ENCODE data around the gene PCDH19. TPM values are rescaled to one million over a fixed set of nuclear protein-coding genes. Genes with fewer than 3 reads are reported as not detected.

Gene PCDH19
- total and polyA plus RNA-seq, 2 of the 13 experiments (the other 11 are each of a cell fraction or from before 2014, with no cell fraction given) = 0.02 to 0.09 TPM

DNA sequence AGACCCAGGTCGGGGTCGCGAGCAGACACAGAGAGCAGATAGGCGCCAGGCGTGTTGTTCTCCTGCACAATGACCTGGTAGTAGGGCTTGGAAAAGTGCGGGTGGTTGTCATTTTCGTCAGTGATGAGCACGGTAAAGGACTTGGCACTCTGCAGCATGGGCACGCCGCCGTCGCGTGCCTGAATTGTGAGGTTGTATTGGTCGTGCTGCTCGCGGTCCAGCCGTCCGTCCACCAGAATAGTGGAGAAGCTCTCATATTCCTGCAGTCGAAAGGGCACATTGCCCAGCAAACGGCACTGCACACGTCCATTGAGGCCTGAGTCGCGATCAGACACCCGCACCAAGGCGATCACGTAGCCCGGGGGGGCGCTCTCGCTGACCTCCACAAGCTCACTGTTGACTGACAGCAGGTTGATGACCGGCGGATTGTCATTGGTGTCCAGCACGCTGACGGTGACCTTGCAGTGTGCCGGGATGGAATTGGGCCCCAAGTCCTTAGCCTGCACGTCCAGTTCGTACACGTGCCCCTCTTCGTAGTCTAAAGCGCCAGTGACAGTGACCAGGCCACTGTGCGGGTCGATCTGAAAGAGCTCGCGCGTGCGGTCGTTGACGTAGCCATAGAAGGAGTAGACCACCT lies 2.8 kb downstream of the PCDH19 start (continued):
- TF ChIP-seq, protein P1, sequence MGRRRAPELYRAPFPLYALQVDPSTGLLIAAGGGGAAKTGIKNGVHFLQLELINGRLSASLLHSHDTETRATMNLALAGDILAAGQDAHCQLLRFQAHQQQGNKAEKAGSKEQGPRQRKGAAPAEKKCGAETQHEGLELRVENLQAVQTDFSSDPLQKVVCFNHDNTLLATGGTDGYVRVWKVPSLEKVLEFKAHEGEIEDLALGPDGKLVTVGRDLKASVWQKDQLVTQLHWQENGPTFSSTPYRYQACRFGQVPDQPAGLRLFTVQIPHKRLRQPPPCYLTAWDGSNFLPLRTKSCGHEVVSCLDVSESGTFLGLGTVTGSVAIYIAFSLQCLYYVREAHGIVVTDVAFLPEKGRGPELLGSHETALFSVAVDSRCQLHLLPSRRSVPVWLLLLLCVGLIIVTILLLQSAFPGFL (CRISPR knock-in tag; IDR thresholded peaks at IDR 0.05) = no peak
- TF ChIP-seq ZNF570 (CRISPR knock-in tag; IDR thresholded peaks at IDR 0.05; ENCODE audit: borderline replicate concordance) = no peak

DNA sequence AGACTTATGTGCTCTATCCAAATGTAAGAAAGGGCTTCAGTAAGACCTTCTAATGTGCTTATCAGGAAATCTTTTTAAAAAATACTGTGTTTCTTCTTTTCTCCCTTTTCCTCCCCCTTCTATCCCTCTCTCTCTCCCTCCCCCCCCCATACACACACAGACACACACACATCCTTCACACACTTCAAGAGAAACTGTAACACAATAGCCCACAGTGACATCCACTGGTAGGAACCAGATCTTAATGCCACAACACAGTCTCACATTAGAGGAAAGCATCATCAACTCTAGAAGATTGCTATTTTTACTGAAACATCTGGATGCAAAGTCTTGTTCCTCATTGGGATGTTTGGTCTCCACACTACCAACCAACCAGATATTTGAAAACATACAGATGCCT lies 4.6 kb downstream of the PCDH19 start:
- Histone ChIP-seq H3K27me3 (ENCODE audit: control insufficient read depth in 1 of 2, insufficient read depth in 2 of 2, low read length in 2 of 2) (no peaks in the 10 kb centered on the region), H3K27ac (ENCODE audit: extremely low read length, insufficient read depth, low read length) (no peak overlapping the region), H2AFZ (ENCODE audit: low read length) (no peak overlapping the region), H3K79me2 (ENCODE audit: insufficient read depth, low read length) (no peaks in the 10 kb centered on the region), H3K36me3 (replicated peaks in 1 of 2; ENCODE audit: control insufficient read depth in 1 of 2, insufficient read depth in 2 of 2, low read length in 2 of 2) (no peaks in the 10 kb centered on the region), H4K20me1 (ENCODE audit: insufficient read depth, low read length) (no peaks in the 10 kb centered on the region), H3K4me1 (ENCODE audit: insufficient read depth, low read length) (no peaks in the 10 kb centered on the region), H3K4me3 (replicated peaks in 1 of 3; ENCODE audit: insufficient read depth in 1 of 3, low read depth in 2 of 3, low read length in 3 of 3) (no peak overlapping the region), H3K9me3 (ENCODE audit: low read length) (no peaks in the 10 kb centered on the region), H3K4me2 (ENCODE audit: low read depth, low read length) (no peak overlapping the region), H3K9ac (ENCODE audit: insufficient read depth, low read depth, low read length) (no peak overlapping the region)
- DNase-seq (ENCODE audit: low spot score) = no peak
- ATAC-seq = no peak
- POLR2A ChIA-PET = no interaction called here
- no TSS peak for BruUV-seq (replicated peaks)
- in situ Hi-C loops (cut with HindIII; ENCODE audit: extremely low pct_ligation_motif_present, low pct_unique_long_range_greater_than_20kb) (no loop called here), intact Hi-C loops (cut with micrococcal nuclease; ENCODE audit: unreplicated experiment) (no loop called here)
- CTCF ChIA-PET (ENCODE audit: low intra/inter-chr PET ratio, low total read pairs) = no interaction called here
- FAIRE-seq = no peak
- TF ChIP-seq NR2F1 (CRISPR knock-in tag; IDR thresholded peaks at IDR 0.05) (no peak), DR1 (CRISPR knock-in tag; IDR thresholded peaks at IDR 0.05) (no peak), GTF3A (CRISPR knock-in tag; conservative IDR thresholded peaks at IDR 0.05) (no peak), ATM (IDR thresholded peaks at IDR 0.05; ENCODE audit: borderline replicate concordance) (no peak), ZMYM3 (CRISPR knock-in tag; IDR thresholded peaks at IDR 0.05) (no peak), SALL1 (CRISPR knock-in tag; IDR thresholded peaks at IDR 0.05) (no peak), MIXL1 (CRISPR knock-in tag; IDR thresholded peaks at IDR 0.05) (no peak), NFE2 (CRISPR knock-in tag; IDR thresholded peaks at IDR 0.05) (no peak), ZNF160 (CRISPR knock-in tag; IDR thresholded peaks at IDR 0.05) (no peak), JDP2 (CRISPR knock-in tag; IDR thresholded peaks at IDR 0.05; ENCODE audit: borderline replicate concordance) (no peak), PTBP1 (IDR thresholded peaks at IDR 0.05; ENCODE audit: low read depth, low read length, poor library complexity, severe bottlenecking) (no peak)
- TF ChIP-seq, protein P2, sequence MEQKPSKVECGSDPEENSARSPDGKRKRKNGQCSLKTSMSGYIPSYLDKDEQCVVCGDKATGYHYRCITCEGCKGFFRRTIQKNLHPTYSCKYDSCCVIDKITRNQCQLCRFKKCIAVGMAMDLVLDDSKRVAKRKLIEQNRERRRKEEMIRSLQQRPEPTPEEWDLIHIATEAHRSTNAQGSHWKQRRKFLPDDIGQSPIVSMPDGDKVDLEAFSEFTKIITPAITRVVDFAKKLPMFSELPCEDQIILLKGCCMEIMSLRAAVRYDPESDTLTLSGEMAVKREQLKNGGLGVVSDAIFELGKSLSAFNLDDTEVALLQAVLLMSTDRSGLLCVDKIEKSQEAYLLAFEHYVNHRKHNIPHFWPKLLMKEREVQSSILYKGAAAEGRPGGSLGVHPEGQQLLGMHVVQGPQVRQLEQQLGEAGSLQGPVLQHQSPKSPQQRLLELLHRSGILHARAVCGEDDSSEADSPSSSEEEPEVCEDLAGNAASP (CRISPR knock-in tag; IDR thresholded peaks at IDR 0.05; ENCODE audit: borderline replicate concordance) = no peak
- TF ChIP-seq, protein P3, sequence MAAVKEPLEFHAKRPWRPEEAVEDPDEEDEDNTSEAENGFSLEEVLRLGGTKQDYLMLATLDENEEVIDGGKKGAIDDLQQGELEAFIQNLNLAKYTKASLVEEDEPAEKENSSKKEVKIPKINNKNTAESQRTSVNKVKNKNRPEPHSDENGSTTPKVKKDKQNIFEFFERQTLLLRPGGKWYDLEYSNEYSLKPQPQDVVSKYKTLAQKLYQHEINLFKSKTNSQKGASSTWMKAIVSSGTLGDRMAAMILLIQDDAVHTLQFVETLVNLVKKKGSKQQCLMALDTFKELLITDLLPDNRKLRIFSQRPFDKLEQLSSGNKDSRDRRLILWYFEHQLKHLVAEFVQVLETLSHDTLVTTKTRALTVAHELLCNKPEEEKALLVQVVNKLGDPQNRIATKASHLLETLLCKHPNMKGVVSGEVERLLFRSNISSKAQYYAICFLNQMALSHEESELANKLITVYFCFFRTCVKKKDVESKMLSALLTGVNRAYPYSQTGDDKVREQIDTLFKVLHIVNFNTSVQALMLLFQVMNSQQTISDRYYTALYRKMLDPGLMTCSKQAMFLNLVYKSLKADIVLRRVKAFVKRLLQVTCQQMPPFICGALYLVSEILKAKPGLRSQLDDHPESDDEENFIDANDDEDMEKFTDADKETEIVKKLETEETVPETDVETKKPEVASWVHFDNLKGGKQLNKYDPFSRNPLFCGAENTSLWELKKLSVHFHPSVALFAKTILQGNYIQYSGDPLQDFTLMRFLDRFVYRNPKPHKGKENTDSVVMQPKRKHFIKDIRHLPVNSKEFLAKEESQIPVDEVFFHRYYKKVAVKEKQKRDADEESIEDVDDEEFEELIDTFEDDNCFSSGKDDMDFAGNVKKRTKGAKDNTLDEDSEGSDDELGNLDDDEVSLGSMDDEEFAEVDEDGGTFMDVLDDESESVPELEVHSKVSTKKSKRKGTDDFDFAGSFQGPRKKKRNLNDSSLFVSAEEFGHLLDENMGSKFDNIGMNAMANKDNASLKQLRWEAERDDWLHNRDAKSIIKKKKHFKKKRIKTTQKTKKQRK (IDR thresholded peaks at IDR 0.05; ENCODE audit: low read length) = no peak
- TF ChIP-seq, protein P4, sequence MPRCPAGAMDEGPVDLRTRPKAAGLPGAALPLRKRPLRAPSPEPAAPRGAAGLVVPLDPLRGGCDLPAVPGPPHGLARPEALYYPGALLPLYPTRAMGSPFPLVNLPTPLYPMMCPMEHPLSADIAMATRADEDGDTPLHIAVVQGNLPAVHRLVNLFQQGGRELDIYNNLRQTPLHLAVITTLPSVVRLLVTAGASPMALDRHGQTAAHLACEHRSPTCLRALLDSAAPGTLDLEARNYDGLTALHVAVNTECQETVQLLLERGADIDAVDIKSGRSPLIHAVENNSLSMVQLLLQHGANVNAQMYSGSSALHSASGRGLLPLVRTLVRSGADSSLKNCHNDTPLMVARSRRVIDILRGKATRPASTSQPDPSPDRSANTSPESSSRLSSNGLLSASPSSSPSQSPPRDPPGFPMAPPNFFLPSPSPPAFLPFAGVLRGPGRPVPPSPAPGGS (CRISPR knock-in tag; IDR thresholded peaks at IDR 0.05) = no peak
